GM19438 (cell line): ENCODE measurements around the gene NPLOC4.
"Not testable (repeated sequence)": the region's sequence is repeated elsewhere in the genome, so short reads cannot be mapped to it uniquely, and the experiment has no call there.

Source experiments
- ATAC-seq: cut with Tn5 transposase; IDR thresholded peaks from one replicate; pipeline ENCODE4 v1.9.1; 2021; ENCODE audit warnings: low read depth; ENCODE audit not compliant: unreplicated experiment

Gene NPLOC4

DNA sequence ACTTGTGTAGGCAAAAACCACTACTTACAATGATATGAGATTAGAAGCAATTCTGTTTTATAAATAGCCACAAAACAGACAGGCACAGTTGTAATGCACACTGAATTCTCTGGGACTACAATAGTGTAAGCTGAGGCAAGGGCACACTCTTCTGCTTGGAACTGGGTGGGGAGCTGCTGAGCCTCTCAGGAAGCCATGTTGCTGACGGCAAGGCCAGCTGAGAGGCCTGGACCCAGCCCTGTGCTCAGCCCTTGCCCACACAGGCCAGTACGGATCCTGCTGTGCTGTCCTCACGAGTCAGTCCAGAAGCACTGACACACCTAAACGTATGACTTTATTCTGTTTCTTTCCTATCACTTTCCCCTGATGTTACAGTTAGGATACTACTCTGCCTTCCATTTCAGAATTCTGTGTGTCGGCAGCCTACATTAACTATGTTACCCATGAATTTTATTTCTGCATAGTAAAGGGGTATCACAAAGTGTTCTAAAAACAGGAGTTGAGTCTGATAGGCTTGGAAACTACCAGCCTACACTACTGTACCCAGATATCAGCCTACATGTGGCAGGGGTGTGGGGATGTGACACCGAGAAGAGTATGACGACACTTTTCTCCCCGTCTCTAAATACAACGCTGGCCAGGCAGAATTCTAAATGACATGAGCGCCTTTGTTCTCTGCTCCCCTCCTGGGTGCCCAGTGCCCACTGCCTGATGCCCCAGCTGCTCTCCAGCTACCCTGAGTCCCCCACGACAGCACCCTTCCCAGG lies 43.6 kb downstream of the NPLOC4 start:
- no peak for ATAC-seq

DNA sequence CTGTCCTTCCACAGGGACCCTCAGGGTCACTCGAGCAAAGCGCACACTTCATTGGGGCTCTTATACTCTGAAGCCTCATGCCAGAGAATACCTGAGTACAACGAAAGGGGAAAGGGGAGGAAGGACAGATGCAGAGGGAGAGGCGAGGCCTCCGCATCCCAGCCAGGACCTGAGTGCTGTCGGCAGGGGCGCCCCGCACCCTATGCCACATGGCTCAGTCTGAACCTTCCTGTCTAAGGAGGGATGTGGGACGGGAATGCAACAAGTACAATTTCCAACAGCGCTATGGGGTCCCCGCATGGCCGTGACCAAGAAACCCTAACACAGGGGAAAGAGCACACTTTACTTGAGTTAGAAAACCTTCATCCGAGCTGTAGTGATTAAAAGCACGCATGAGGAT lies 44.9 kb downstream of the NPLOC4 start:
- no peak for ATAC-seq

DNA sequence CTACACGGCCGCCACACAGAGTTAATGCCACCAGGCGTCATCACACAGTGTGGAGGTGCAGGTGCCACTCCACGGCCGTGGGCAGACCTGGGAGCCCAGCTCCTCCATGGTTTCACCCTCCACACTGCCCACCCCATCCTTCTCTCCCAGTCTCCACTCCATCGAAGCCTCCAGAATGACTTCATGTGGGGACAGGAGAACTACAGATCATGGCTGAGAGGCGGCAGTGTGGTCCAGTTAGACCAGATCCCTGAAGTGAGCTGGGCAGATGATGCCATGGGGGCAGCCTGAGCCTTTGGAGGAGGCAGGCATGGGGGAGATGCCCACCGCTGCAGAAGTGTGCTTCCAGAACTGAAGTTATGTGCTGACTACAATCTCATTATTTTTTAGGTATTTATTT lies 46.8 kb downstream of the NPLOC4 start:
- ATAC-seq, result no peak

DNA sequence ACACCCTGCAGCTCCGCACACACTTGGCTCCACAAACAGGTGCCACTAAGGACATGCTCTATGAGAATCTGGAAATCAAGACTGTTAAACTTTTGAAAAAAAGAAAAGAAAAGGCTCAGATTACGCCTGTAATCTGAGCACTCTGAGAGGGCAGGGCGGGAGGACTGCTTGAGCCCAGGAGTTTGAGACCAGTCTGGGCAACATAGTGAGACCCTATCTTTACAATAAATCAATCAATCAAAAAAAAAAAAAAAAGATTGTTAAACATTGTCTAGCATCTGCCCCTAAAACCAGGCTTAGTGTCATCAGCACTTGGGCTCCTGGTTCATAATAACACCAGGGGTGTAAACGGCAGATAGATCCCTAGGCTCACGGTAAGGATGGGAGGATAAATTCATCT lies 47.3 kb downstream of the NPLOC4 start:
- ATAC-seq, result no peak

DNA sequence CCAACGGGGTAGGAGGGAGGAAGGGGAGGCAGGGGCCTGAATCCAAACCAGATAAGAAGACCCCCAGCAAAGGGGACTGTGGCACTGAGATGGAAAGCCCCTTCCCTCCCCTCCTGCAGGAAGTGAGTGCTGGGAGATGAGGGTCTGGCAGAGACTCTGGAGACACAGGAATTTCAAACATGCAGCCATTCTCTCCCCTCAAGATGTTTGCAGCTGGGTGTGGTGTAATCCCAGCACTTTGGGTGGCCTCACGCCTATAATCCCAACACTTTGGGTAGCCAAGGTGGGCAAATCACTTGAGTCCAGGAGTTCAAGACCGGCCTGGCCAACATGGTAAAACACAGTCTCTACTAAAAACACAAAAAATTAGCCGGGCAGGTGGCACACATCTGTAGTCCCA lies 50.8 kb downstream of the NPLOC4 start:
- no peak for ATAC-seq

DNA sequence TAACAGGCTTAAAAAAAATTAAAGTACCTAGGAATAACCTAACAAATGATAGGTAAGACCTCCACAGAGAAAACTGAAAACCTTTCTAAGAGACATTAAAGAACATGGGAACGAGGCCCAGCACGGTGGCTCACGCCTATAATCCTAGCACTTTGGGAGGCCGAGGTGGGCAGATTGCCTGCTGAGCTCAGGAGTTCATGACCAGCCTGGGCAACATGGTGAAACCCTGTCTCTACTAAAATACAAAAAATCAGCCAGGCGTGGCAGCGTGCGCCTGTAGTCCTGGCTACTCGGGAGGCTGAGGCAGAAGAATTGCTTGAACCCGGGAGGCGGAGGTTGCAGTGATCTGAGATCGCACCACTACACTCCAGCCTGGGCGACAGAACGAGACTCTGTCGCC lies 52.1 kb downstream of the NPLOC4 start:
- not testable (repeated sequence) for ATAC-seq

DNA sequence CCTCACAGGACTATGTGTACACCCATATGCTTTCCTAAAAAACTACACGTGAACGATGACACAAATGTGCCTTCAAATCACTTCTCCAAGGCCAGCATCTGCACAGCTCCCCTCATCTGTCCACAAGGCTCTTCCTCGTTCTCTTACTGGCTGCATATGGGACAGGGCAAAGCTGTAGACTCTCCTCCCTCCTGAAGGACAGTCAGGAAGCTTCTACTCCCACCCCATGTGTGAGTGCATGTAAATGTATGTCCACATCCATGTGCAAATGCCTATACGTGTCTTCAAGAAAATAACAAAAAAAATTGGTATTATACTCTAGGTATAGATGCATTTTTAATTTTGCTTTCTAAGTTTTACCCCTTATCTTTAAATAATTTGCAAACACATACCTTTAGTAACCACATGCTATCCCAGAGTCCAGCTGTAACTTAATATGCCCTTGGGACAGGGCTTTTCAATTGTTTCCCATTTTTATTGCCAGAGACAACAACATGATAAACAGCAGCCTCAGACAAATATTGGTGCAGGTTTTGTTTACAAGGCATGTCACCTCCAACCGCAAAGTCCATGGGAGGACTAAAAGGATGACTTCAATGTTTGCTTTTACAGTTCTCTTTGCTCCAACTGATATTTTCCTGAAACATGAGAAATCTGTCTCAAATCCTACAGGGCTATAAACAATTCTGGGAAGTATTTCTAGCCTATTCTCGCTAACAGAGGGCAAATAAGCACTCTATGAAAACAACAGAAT lies 53.1 kb downstream of the NPLOC4 start:
- ATAC-seq, result no peak

DNA sequence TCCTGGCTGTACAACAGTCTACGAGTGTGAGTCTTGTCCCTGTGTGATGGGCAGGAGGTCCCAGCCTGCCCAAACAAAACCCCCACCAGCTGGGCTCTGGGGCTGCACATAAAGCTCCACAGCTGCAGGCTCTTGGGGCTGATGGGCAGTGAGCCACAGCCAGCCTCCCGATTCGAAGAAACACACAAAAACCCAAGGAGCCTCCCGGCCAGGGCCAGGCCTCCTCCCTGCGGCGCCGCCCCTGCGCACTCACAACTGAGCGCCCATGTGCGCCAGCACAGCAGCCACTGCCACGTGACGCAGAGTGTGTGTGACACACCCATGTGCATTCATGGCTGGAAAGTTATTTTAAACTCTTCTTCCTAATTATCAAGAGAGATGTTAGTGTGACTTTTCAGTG lies 54.2 kb downstream of the NPLOC4 start:
- no peak for ATAC-seq

DNA sequence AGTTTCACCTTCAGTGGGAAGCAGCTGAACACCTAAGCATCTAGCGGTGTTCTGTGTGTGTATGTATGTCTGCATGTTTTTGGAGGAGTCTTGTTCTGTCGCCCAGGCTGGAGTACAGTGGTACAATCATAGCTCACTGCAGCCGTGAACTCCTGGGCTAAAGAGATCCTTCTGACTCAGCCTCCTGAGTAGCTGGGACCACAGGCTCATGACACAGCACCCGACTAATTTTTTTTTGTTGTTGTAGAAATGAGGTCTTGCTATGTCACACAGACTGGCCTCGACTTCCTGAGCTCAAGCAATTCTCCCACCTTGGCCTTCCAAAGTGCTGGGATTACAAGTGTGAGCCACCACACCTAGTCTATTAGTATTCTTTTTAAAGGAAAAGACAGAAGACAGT lies 54.6 kb downstream of the NPLOC4 start:
- ATAC-seq, result no peak

DNA sequence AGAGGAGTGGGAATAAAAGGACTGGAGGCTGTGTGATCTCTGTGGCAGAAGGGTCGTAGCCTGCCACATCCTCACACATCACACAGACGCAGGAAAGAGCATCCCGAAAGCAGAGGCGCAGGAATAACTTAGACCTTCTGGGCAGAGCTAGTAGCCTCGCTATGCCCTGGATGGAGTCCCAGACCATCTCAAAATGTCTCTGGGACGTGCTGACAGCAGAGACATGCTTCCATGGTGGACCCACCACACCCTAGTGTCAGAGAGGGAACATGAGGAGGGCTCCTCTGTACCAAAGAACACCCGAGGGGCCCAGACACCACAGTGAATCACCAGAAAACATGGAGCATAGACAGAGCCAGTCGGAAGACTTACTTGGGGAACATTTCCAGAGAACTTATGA lies 55.2 kb downstream of the NPLOC4 start:
- ATAC-seq, result no peak

DNA sequence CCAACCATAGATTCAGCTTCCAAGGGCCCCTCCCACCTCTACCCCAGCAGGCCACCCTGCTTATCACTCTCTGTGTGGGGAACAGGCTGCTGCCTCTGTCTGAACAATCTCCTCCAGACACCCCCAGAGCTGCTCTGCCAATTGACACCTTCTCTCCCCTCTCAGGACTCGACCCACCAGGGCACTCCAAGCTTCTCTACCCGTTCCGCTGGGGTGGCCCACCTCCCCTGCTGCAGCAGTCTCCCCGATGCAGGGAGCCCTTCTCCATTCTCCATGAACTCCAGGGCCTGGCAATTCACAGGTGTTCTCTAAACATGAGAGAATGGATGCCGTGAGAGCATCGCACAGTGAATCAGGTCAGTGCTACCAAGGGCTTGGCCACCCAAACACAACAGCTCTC lies 56.4 kb downstream of the NPLOC4 start:
- ATAC-seq, result no peak

DNA sequence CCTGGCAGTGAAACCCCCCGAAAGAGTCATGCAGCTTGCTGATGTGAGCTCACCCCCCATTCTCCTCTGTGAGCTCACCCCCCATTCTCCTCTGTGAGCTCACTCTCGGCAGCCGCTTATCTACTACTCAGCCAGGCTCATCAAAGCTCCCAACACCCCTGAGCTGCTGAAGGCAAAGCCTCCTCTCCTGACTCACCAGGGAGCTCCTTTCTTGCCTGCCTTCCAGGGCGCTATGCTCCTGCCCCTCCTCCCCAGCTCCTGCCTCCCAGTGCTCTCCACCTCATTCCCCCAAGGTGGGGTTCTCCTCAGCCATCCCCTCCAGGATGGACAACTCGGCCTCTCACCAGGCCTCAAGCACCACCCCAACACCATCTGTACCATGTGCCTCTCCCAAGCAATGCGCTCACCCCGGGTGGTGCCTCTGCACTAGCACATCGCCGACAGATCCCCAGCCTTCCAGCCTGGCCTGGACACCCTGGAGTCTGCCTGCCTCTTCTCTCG lies 57.0 kb downstream of the NPLOC4 start:
- ATAC-seq, result no peak

DNA sequence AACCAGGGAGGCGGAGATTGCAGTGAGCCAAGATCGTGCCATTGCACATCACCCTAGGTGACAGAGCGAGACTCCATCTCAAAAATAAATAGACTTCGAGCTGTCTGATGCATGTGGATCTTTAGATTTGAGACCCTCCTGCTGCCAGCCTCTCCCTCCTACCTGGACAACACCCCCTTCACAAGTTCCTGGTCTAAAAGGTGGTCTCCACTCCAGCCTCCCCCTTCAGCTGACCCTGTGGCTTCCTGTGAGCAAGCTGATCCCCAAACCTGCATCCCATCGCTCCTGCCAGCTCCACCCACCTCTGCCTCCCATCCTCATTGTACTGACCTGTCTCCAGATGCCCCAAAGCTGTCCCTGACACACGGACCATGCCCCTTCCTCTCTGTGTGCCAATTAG lies 57.6 kb downstream of the NPLOC4 start:
- ATAC-seq, result no peak

DNA sequence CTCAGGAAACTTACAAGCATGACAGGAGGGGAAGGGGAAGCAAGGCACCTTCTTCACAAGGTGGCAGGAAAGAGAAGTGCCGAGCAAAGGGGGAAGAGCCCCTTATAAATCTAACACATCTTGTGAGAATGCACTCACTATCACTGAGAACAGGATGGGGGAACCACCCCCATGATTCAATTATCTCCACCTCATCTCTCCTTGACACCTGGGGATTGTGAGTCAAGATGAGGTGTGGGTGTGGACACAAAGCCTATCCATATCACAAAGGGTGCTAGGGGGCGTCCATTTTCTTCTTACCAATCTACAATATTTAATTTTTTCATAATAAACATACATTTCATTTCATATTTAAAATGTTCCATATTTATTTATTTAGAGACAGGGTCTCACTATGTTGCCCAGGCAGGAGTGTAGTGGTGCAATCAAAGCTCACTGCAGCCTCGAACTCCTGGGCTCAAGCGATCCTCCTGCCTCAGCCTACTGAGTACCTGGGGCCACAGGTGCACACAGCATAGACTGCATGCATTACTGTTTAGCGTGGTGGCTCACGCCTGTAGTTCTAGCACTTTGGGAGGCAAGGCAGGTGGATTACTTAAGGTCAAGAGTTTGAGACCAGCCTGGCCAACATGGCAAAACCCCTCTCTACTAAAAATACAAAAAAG lies 58.2 kb downstream of the NPLOC4 start:
- ATAC-seq, result no peak

DNA sequence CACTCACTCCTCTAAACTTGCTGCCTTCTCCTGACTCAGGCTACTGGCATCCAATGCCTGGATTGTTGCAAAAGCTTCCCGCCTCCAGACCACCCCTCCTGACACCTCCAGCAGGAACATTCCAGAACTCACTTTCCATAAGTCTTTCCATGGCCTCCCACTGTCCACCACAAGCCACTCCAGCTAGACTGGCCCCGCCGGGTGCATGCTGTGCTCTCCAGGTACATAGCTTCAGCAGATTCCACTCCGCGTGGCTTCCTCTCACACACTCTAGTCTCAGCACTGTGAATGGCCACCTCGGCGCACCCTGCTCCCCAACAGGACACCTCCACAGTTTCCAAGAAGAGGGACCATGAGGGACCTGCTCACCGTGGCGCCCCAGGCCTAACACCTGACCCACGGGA lies 58.9 kb downstream of the NPLOC4 start:
- no peak for ATAC-seq

DNA sequence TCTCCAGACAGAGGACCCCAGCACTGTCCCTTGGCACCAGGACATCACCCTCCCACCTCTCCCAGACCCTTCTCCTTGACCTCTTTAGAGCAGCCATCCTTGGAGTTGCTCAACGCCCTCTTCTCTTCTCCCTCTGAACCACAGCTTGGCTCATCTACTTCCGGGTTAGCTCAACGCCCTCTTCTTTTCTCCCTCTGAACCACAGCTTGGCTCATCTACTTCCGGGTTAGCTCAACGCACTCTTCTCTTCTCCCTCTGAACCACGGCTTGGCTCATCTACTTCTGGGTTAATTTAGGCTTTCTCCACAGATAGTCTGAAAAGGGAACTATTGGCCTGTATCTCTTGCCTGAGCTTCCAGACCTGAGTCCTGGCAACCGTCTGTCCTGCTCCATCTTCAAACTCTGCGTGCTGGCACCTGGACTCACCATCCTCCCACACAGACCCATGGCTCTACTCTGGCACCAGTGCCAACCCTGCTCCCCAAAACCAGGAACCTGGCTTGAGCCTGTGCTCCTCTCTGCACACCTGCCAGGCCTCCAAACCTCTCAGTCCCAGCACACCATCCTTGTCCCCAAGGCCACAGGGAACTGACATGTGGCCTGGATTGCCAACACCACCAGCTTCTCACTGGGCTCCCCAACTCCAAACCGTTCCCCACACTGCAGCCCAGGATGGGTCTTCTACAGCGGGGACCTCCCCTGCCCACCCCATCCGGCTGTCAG lies 59.5 kb downstream of the NPLOC4 start:
- ATAC-seq, result no peak

DNA sequence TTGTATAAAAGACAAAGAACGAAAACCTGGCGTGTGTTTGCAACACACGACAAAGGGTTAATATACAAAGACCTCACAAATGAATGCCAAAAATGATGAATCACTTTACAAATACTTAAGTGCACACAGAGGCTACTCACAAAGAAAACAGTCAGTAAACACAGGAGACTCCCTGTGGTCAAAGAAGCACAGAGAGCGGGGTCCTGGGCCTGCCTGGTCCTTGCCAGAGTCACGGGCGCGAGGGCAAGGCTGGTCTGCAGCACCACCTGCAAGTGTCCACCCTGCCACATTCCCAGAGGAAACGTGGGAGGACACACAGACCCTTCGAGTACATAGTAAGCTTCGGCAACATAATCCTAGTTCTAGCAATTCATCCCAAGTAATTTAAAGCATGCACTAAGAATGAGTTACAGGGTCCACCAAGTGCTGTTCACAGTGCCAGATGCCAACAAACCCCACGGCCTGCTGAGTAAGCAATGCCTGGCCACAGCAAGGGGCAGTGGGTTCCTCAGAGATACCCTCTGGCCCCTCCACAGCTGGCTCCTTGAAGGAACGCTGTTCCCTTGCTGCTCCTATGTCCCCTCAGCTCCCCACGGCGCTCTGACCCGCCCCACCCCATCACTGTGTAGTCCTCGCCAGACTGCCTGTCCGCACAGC lies 60.2 kb downstream of the NPLOC4 start:
- no peak for ATAC-seq

DNA sequence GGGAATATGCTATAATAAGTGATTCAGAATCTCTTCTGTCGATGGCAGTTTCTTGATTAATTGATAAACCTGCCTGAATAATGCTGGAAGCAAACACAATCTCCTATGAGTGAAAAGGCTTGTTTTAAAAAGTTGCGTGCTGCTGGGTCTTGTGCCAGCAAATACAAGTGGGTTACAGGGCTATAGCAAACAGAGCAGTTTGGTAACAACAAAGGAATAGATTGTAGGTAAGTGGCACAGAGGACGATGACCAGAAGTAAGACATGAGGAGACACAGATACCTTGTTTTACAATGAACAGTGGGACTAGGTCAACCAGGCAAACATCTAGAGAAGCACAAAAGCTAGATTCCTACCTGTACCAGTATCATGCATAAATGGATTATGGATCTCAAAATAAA lies 61.1 kb downstream of the NPLOC4 start:
- ATAC-seq, result no peak

DNA sequence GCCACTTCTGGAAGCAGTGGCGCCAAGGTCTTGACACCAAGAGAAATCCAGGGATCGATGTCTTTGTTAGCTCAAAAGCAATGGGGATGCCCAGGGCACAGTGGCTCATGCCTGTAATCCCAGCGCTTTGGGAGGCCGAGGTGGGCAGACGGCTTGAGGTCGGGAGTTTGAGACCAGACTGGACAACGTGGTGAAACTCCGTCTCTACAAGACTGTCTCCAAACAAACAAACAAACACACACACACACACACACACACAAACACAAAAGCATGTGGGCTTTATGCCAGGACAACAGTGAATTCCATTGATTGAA lies 62.3 kb downstream of the NPLOC4 start:
- ATAC-seq, result no peak

DNA sequence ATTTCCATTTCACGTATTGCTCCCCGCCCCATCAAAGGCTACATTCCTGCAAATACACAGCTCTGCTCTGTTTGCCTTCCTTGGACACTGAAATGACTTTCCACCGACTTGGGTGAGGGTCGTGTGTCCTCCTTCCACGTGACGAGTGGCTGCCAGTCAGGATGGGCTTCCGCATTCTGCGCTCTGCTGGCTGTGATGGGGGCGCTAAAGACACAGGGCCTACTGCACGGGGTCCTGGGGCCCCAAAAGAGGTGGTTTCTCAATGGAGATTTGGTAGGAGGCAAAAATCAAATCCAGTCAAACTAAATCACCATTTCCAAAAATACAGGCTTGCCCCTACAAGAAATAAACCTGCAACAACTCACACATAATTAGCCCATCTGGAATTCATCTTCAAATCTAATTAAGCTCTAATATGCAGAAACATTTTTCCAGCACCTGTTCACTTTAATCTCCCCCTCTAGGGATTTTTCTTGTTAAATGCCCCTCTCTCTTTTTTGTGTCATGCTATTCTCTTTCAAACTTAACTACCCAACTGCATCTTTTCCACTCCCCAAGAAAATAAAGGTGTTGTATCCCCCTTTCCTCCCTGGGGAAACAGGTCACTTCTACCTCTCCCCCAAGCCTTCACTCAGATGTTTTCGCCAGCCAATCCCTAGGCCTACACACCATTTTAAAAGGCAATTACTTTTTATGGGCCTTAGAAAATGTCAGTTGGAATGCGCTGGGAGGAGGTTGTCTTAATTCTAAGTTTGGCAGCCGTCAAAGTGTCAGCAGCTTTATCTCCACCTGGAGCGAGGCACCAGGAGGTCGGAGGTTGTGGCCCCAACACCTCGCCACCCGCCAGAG lies 62.9 kb downstream of the NPLOC4 start:
- no peak for ATAC-seq
